ENCODE measurements around the gene ESRRA. TPM values are rescaled to one million over a fixed set of nuclear protein-coding genes. Genes with fewer than 3 reads are reported as not detected.
A peak's percentile ranks its signal among the peaks of the same experiment; 100 is the strongest.

Gene ESRRA
- total and polyA plus RNA-seq, 10 donors: 24.0 to 56.5 (median 43.2) TPM

GRCh38 chr11:64316672-64317324, 11.5 kb downstream of the ESRRA start:
- 5 to 22% (median 6%) methylated on average over 11 to 32 of the region's 32 CpGs for WGBS, 5 donors
- H3K9me3 ChIP-seq: no peaks in the 10 kb centered on the region
- H3K36me3 ChIP-seq: peaks cover 0 to 69% (median 35%) of the 10 kb centered on the region in 6 donors
- peak overlapping the region; percentile 52 to 79 (median 74) for H3K4me3 ChIP-seq
- intact Hi-C loops (cut with DNase I; ENCODE audit: low total_unique reads): no loop called here
- no peaks in the 10 kb centered on the region for H3K27me3 ChIP-seq (replicated peaks in 1 of 7)
- no peak for DNase-seq
- H3K27ac ChIP-seq: peak overlapping the region; percentile 93 to 100 (median 99)
- TF ChIP-seq POLR2A (IDR thresholded peaks at IDR 0.05): no peak
- TF ChIP-seq CTCF (IDR thresholded peaks at IDR 0.05 in 8 of 11, conservative IDR thresholded peaks at IDR 0.05 in 3 of 11): peak in 3 of 11 experiments; percentile 13 to 32 (median 27)
- peaks cover 4 to 71% (median 39%) of the 10 kb centered on the region in 6 donors for H3K4me1 ChIP-seq

GRCh38 chr11:64317325-64317960, 12.1 kb downstream of the ESRRA start, which contains the start of gene TRMT112:
TRMT112 (minus strand) TSS chr11:64317559; CDS start chr11:64317526, 33 bp downstream.
- 0% methylated on average over 38 to 43 of the region's 43 CpGs for WGBS, 5 donors
- DNase-seq: peak; percentile 96
- H3K4me1 ChIP-seq: peaks cover 4 to 69% (median 39%) of the 10 kb centered on the region in 6 donors

GRCh38 chr11:64317961-64318765, 12.8 kb downstream of the ESRRA start, which contains the start of gene PRDX5:
PRDX5 (plus strand) TSS chr11:64318121; CDS start chr11:64318216, 95 bp downstream.
- Histone ChIP-seq H3K36me3 (peaks cover 0 to 71% (median 45%) of the 10 kb centered on the region in 6 donors), H3K9me3 (no peaks in the 10 kb centered on the region), H3K4me1 (peaks cover 4 to 62% (median 36%) of the 10 kb centered on the region in 6 donors), H3K27ac (peak within 1 kb of the TSS; percentile 93 to 100 (median 99)), H3K4me3 (peak within 1 kb of the TSS; percentile 52 to 79 (median 74)), H3K27me3 (replicated peaks in 1 of 7) (no peaks in the 10 kb centered on the region)
- intact Hi-C loops (cut with DNase I; ENCODE audit: low total_unique reads): no loop called here
- TF ChIP-seq CTCF (IDR thresholded peaks at IDR 0.05 in 8 of 11, conservative IDR thresholded peaks at IDR 0.05 in 3 of 11) (peak; percentile 36 to 83 (median 72)), POLR2A (IDR thresholded peaks at IDR 0.05) (peak in 2 of 3 donors; percentile 44 to 77), POLR2AphosphoS5 (IDR thresholded peaks at IDR 0.05) (peak; percentile 88 to 95 (median 93))
- DNase-seq: peak; percentile 99
- 0% methylated on average over 26 to 61 of the region's 61 CpGs for WGBS, 5 donors

More at GRCh38 chr11:64317325-64317960, 12.1 kb downstream of the ESRRA start, which contains the start of gene TRMT112:
- no peak for TF ChIP-seq CTCF (IDR thresholded peaks at IDR 0.05 in 8 of 11, conservative IDR thresholded peaks at IDR 0.05 in 3 of 11)
- peak; percentile 94 to 98 (median 95) for TF ChIP-seq POLR2AphosphoS5 (IDR thresholded peaks at IDR 0.05)
- TF ChIP-seq POLR2A (IDR thresholded peaks at IDR 0.05): peak in 2 of 3 donors; percentile 14 to 45
- Histone ChIP-seq H3K9me3 (no peaks in the 10 kb centered on the region), H3K27me3 (replicated peaks in 1 of 7) (no peaks in the 10 kb centered on the region), H3K4me3 (peak within 1 kb of the TSS; percentile 52 to 79 (median 74)), H3K36me3 (peaks cover 0 to 71% (median 39%) of the 10 kb centered on the region in 6 donors), H3K27ac (peak within 1 kb of the TSS; percentile 93 to 100 (median 99))
- intact Hi-C loops (cut with DNase I; ENCODE audit: low total_unique reads): no loop called here
